NCI-H2081 treated with DMSO at 0.1 percent for 48 hours (cell line): Measurements from ENCODE around the gene PLEKHO2.

Source experiments
- DNase-seq: peaks from one replicate; lab custom pipeline; 2025; lab: John Stamatoyannopoulos, UW

PLEKHO2 gene

DNA sequence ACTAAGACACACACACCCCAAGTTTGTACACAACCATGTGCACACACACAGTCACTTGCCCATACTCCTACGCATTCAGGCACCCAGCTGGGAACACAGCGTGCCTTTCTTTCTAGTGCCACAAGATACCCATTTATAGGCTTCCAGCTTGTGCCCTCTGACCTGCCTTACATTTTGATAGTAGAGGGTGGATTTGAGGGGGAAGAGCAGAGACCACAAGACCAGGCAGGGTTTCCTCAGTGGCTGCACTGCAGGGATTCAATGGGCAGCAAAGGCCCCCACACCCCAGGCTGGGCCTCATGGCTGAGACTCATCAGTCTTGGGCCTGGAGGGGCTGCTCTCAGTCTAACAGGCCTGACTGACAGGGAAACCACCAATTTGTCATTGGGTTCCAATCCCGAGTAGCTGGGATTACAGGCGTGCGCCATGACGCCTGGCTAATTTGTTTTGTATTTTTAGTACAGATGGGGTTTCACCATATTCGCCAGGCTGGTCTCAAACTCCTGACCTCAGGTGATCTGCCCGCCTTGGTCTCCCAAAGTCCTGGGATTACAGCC is 51.2 kb downstream of the PLEKHO2 start:
- DNase-seq: no peak

DNA sequence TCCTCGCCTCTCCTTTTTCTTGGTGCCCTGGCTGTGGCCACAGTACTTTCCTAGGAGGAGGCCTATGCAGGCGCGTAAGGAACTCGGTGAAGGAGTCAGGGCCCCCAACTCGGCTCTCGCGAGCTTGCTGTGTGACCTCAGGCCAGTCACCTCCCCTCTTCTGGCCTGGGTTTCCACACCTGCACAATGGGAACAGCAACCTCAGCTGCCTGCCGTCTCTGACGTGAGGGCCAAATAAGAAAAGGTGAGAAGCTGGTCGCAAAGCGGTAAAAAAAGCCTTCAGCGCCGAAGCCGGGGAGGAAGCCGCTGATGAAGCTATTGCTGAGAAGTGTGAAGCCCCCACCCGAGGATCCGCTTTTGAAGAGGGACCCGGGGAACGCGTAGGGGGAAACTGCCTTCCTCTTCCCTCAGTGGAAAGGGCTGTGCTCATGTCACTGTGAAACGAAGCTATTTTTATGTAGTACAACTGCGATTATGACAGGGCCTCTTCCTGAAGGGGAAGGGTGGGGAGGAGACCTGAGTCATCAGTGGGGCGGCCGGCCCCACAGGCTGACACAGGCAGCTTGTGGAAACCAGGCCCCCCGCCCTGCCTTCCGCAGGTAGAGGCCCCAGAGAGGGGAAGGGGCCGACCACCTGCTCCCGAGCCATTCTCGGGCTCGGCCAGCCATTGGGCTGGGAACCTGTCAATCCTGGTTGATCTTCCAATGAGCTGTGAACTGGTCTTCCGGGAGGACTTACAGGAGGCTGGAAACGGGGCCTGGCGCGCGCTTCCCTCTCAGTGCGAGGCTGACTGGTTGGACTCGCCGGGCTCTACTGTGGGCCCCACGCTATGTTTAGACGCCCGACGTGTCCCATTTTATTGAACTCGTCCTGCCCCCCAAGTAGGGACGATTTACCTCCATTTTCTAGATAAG is 52.0 kb downstream of the PLEKHO2 start:
- no peak for DNase-seq

DNA sequence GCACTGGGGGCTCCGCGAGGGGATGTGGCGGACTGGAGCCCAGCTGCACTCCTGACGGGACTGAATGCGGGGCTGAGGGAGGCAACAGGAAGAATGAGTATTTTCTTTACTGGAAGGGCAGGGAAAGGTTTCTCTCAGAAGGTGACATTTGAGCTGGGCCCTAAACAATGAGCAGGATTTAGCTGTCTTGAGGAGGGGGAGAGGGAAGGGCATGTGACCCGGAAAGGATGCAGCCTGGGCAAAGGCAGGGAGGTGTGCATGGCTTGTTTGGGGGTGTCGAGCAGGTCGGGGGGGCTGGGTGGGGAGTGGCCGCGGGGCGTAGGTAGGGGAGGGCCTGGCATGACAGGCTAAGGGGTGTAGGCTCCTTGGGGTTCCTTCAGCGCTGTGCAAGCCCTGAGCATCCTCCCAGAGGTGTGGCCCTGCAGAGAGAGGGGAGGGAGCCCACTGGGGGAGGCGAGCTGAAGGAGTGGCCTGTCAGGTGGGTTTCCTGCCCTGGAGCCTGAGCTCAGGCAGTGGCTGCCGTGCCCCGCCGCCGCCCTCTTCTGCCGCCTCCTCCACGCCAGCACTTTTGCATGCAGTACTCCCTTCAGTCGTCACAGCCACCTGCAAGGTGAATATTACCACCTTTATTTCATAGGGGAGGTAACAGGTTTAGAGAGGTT is 52.8 kb downstream of the PLEKHO2 start:
- DNase-seq: no peak

DNA sequence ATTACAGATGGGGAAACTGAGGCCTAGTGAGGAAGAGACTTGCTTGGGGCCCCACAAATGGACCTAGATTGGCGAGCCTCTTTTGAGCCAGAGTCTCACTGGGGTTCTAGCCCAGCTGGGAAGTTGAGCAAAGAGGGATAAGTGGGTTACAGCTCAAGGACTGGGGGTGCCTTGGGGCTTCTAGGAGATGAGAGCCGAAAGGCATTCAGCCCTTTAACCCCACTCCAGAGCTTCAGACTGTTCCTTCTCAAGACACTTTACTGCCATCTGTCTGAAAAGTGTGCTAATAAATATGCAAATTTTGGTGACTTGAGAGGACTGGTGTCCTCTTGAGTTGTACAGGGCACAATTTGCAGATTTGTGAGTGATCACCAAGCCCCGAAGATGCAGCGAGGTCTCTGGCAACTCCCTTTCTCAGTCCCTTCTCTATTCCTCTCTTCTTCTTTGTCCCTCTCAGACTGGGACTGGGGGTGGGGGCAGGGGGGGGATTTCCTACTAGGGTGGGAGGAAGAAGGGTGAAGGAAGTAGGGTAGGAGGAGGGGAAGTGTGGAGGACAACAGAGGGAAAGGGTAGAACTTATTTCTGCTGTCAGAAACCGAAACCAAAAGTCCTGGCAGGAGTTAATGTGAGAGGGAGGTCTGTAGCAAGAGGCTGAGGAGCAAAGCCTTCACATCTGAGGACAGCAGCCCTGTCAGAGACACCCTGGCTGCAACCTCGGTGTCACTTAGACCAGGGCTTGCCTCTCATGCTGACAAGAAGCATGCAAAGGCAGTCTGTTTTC is 53.8 kb downstream of the PLEKHO2 start:
- DNase-seq: no peak

DNA sequence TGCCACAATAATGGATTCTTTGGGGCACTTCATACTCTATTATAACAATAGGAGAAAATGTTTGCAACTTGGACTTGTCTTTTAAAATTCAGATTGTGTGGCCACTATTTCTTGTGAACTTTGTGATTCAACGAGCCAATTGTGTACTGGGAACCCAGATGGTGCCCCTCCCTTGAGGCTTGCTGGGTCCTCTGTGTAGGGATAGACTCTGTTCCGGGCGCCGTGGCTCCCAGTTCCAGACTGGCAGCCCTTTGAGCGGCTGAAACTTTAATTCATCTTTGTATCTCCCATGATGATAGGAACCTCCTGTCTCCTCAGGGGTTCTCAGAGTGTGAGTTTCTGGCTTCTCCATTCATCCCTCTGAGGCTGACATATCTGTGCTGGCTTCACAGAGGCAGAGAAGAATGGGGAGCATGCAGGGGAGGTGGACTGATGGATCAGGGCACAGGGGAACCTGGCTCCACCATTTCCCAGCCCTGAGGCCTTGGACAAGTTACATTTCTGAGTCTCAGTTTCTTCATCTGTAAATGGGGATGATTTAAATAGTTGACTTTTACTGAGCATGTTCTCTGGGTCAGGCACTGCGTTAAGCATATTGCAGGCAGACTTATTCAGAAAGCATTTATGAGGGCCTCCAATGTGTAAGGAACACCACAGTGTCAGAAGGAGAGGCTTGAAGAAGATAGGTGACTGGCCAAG is 54.8 kb downstream of the PLEKHO2 start:
- DNase-seq: no peak

DNA sequence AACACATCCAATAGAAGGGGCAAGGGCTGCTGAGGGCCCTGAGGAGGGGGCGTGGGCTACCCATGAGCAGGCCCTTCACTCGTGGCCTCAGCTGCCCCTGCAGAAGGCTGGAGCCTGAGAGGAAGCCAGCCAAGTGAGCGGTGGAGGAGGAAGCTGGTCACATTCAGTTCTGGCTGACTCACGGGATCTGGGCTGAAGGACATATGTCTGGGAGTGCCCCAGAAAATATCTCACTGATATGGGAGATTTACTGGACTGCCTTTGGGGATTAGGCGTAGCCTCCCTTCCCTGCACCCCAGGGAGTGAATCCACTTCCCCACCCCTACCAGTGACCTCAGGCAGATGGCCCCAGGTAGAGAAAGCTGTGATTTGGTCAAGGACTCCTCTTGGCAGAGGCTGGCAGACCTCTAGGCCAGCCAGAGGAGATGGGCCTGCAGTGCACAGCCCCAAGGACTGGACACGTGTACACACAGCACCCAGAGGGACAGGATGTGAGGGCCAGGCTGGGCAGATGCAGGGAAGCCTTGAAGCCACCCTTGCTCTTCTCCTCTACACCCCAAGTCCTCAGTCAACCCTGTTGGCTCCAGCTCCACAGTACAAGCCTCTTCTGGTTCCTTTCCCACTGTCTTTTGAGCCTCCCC is 55.8 kb downstream of the PLEKHO2 start:
- no peak for DNase-seq

DNA sequence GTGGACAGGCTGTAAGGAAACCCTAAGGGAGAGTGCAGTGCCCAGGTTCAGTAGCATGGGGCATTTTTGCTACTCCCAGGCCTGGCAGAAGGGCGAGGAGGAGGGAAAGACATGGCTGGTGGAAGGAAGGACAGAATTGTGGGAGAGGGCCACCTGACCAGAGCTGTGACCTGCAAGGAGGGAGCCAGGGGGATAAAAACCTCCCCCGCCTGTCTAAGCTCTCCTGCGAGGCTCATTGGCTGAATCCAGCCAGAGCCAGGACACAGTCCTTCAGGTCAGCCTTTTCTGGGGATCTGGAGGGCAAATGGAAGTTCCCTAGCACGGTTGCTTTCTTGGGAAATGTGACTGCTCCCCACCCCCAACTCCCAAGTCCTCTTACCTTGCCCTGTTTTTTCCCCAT is 56.7 kb downstream of the PLEKHO2 start:
- DNase-seq: no peak

DNA sequence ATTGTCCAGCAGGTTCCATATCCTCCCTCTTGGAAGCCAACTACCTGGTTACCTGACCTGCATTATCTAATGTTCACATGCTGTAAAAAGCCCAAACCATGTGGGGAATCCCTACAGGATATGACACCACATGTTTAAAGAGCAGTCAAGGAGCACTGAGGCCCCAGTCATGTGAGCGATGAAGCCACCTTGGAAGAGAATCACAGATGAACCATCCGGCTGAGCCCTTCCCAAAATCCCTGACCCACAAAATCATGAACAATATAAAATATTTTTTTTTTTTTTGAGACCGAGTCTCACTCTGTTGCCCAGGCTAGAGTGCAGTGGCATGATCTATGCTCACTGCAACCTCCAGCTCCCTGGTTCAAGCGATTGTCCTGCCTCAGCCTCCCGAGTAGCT is 59.4 kb downstream of the PLEKHO2 start:
- DNase-seq: no peak

DNA sequence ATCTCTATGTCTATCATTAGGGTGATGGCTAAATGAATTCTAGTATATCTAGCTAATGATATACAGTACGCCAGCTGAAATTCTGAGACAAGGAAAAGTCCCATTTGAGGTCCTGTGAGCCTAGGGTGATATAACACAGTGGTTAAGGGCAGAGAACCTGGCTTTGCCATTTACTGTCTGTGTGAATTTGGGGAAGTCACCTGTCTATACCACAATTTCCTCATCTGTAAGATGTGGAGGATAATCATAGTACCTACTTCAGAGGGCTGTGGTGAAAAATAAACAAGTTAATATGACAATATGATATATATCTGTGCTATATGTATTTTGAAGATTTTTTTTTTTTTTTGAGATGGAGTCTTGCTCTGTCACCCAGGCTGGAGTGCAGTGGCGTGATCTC is 60.2 kb downstream of the PLEKHO2 start:
- no peak for DNase-seq

DNA sequence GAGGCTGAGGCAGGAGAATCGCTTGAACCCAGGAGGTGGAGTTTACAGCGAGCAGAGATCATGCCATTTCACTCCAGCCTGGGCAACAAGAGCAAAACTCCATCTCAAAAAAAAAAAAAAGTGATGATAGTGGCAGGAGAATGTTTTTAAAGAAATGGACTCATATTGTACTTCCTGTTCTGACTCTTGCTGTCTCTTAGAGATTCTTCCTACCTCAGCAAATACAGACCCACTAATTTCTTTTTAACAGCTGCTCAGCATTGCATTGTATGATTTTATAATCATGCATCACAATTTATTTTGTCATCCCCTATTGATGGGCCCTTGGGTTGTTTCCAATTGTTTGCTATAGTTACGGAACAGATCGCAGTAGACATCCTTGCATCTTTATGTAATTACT is 61.1 kb downstream of the PLEKHO2 start:
- no peak for DNase-seq

DNA sequence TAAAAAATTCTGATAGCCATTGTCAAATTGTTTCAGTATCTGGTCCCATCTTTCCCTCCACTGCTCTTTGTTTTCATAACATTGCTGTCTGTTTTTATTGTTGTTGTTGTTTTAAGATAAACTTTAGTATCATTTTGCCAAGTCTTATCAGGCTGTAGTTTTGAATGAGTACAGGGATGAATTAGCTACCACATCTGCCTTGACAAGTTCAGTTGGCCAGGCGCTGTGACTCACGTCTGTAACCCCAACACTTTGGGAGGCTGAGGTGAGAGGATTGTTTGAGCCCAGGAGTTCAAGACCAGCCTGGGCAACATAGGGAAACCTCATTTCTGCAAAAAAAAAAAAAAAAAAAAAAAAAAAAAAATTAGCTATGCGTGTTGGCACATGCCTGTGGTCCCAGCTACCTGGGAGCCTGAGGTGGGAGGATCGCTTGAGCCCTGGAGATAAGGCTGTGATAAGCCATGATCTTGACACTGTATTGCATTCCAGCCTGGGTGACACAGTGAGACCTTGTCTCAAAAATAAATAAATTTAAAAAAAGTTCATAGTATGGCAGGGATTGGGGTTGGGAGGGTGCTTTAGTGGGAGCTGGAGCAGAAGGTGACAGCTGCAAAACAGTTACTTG is 61.7 kb downstream of the PLEKHO2 start:
- no peak for DNase-seq

DNA sequence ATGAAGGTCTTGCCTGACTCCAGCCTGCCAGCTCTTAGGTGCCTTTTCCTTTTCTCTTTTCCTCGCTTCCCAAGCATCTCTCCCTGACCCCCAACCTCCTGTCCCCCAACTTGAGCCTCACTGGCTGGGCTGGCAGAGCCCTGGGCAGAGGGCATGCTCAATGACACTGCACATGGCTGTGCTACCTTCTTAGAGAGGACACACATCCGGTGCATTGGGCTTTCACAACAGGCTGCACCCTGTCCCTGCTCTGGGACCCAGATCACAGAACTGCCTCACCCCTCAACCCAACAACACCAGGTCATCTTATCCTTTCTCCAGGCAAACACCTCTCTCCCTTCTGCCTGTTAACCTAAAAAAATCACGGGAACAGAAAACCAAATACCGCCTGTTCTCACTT is 62.5 kb downstream of the PLEKHO2 start:
- DNase-seq: no peak

DNA sequence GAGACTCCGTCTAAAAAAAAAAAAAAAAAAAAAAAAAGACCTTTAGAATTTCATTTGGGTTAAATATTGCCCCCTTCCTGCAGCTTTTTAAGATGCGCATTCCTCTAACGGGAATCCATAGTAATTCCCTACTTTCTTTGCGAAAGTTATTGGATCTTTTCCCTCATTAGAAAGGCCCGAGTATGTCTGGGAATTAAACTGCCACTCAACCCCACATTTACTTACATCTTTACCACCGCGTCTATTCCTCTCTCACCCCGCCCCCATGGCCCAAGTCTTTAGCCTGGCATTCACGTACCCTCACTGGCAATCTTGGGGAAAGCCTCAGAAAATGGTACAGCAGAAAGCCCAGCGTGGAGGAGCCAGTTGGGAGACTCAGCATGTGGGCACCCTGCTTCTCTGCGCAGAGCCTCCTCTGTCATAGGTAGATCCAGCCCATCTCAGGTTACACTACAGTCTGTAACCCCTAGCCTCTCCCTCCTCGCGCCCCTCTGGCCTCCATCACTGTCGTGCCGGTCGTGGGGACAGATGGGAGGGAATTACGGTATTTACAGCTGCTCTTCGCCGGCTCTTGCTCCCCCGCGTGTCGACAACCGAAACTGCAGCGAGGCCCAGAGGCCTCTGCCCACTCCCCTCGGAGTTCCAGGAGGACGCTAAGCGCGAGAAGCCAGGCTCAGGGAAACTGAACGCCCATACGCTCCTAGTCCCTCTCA is 63.6 kb downstream of the PLEKHO2 start:
- DNase-seq: no peak

DNA sequence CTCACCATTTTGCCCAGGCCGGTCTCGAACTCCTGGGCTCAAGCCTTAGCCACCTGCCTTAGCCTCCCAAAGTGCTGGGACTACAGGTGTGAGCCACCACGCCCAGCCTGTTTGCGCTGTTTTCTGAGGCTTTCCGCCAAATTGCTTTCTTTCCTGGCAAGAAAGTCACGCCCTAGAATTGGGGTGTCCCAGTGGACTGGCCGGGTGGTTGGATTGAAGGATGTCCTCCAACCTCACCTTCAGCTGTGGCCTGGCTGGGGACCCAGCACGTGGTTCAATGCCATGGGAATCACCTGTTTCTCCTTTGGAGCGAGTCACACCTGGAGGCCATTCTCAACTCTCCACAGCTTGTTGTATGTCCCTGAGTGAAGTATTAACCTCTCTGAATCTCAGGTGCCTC is 64.2 kb downstream of the PLEKHO2 start:
- no peak for DNase-seq

DNA sequence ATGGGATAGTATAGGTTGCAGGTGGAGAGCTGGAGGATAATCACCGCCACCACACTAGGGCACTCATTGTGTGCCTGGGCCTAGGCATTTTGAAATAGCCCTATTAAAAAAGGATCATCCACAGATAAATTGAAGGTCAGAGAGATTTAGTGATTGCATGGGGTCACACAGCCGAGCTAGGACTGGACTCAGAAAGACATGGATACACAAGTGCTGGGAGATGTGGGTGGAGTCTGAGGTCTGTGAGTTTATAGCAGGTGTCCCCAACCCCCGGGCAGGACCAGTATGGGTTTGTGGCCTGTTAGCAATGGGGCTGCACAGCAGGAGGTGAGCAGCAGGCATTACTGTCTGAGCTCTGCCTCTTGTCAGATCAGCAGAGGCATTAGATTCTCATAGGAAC is 64.7 kb downstream of the PLEKHO2 start:
- no peak for DNase-seq

DNA sequence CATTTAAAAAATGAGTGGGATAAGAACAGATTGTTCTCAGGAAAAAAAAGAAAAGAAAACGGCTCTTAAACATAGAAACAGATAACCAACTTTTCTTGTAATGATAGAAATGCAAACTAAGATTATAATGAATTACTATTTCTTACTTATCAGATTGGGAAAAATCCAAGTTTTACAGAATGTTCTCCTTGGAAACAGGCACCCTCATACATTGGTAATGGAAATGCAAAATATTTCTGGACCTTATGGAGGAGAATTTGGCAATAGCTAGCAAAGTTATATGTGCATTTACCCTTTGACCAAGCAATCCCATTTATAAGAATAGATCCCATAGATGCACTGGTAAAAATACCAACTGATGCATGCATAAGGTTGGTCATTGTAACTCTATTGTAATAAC is 66.3 kb downstream of the PLEKHO2 start:
- no peak for DNase-seq

DNA sequence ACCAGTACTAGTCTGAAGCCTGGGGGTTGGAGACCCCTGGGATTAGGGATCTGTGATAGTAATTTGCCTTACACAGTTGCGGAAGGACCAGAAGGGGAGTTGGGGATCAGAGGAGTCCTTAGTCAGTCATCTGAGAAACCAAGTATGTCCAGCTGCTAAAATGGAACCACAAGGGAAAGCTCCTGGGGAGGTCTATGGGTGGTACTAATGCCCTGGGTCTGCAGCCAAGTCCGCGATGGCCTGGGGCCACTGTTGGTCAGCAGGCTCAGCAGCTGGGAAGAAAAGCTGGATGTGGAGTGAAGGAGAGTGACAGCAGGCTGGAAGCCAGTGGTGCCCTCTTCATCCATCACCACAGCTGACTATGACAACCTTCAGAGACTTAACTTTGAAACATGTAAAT is 67.8 kb downstream of the PLEKHO2 start:
- no peak for DNase-seq

DNA sequence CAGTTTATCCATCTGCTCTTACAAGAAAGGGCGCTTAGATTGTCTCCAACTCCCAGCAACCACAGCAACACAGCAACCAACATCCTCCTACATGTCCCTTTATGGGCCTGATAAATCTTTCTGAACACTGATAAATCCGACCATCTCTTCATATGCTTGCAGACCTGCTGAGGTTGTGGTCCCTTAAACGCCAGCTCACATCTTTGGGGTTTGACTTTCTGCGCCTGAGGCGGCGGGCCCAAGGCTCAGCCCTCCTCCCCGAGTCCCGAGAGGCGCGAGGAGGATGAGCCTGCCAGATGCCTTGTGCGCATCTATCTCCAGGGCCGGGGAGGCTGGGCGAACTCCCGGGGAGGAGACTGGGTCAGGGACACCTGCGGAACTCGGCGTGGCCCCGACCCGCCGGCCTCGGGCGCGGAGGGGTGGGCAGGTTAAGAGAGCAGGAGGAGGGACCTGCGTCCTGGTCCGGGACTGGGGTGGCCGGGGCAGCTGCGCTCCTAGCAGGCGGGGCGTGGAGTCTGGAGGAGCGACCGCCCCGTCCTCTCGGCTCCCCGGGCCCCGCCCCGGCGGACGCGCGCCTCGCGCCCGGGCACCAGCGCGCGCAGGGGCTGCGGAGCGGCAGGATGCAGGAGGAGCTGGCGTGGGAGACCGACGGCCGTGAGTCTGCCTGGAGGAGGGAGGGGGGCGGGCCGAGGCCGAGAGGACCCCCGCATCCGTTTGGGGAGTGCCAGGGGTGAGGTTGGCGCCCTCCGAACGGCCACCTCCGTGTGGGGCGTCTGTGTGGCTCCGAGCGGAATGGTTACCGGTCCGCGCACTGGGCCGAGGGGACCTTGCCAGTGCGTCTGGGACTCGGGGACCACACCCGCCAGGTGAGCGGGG is 69.8 kb downstream of the PLEKHO2 start, which contains the start of gene ANKDD1A:
Gene ANKDD1A (plus strand): TSS at position 592 of the 876 bp plus-strand sequence. CDS start 29 bp downstream, at position 621.
- DNase-seq: no peak
